ENCODE measurements around the gene SMAD7.

Gene SMAD7

GRCh38 chr18:48975817-48976649 is 25.3 kb upstream of the SMAD7 start:
- Histone ChIP-seq H3K4me3 (peak overlapping the region; percentile 48), H3K4me1 (peaks cover 12% of the 10 kb centered on the region), H3K27me3 (ENCODE audit: low read depth) (no peaks in the 10 kb centered on the region), H3K36me3 (replicated peaks) (no peaks in the 10 kb centered on the region), H3K9me3 (no peaks in the 10 kb centered on the region)
- DNase-seq (ENCODE audit: low spot score in 2 of 2), result peak; percentile 50 to 65
- in situ Hi-C loops (cut with MboI; ENCODE audit: low sequenced_read_pairs), result no loop called here

- H3K4me3 ChIP-seq, result peak overlapping the region; percentile 48
- DNase-seq (ENCODE audit: low spot score in 2 of 2), result peak in 1 of 2 experiments; percentile 29
- no peaks in the 10 kb centered on the region for H3K27me3 ChIP-seq (ENCODE audit: low read depth)
- no peaks in the 10 kb centered on the region for H3K36me3 ChIP-seq (replicated peaks)
- H3K4me1 ChIP-seq, result peaks cover 12% of the 10 kb centered on the region
- no peaks in the 10 kb centered on the region for H3K9me3 ChIP-seq
- in situ Hi-C loops (cut with MboI; ENCODE audit: low sequenced_read_pairs), result no loop called here
These were observed 24.5 kb upstream of the SMAD7 start for GRCh38 chr18:48975120-48975816.

GRCh38 chr18:48974304-48975119 is 23.7 kb upstream of the SMAD7 start:
- in situ Hi-C loops (cut with MboI; ENCODE audit: low sequenced_read_pairs), result no loop called here
- peaks cover 12% of the 10 kb centered on the region for H3K4me1 ChIP-seq
- peak in 1 of 2 experiments; percentile 44 for DNase-seq (ENCODE audit: low spot score in 2 of 2)
- H3K27me3 ChIP-seq (ENCODE audit: low read depth), result no peaks in the 10 kb centered on the region
- H3K9me3 ChIP-seq, result no peaks in the 10 kb centered on the region
- no peaks in the 10 kb centered on the region for H3K36me3 ChIP-seq (replicated peaks)
- no peak overlapping the region; the same call in none of the 2 replicates for H3K4me3 ChIP-seq

- Histone ChIP-seq H3K9me3 (no peaks in the 10 kb centered on the region), H3K36me3 (replicated peaks) (no peaks in the 10 kb centered on the region), H3K4me3 (no peak overlapping the region), H3K4me1 (peaks cover 15% of the 10 kb centered on the region), H3K27me3 (ENCODE audit: low read depth) (no peaks in the 10 kb centered on the region)
- in situ Hi-C loops (cut with MboI; ENCODE audit: low sequenced_read_pairs), result no loop called here
- no peak for DNase-seq (ENCODE audit: low spot score in 2 of 2)
These were observed 23.0 kb upstream of the SMAD7 start for GRCh38 chr18:48973731-48974130.

GRCh38 chr18:48968412-48969215 is 17.8 kb upstream of the SMAD7 start:
- peak in 1 of 2 experiments; percentile 29 for DNase-seq (ENCODE audit: low spot score in 2 of 2)
- no peaks in the 10 kb centered on the region for H3K36me3 ChIP-seq (replicated peaks)
- H3K27me3 ChIP-seq (ENCODE audit: low read depth), result no peaks in the 10 kb centered on the region
- H3K9me3 ChIP-seq, result no peaks in the 10 kb centered on the region
- H3K4me1 ChIP-seq, result peaks cover 7% of the 10 kb centered on the region
- H3K4me3 ChIP-seq, result no peak overlapping the region
- in situ Hi-C loops (cut with MboI; ENCODE audit: low sequenced_read_pairs), result no loop called here

- in situ Hi-C loops (cut with MboI; ENCODE audit: low sequenced_read_pairs), result no loop called here
- H3K9me3 ChIP-seq, result no peaks in the 10 kb centered on the region
- DNase-seq (ENCODE audit: low spot score in 2 of 2), result no peak
- no peaks in the 10 kb centered on the region for H3K27me3 ChIP-seq (ENCODE audit: low read depth)
- no peak overlapping the region for H3K4me3 ChIP-seq
- H3K36me3 ChIP-seq (replicated peaks), result no peaks in the 10 kb centered on the region
- peaks cover 7% of the 10 kb centered on the region for H3K4me1 ChIP-seq
These were observed 16.8 kb upstream of the SMAD7 start for GRCh38 chr18:48967545-48967944.

GRCh38 chr18:48966523-48966922 is 15.8 kb upstream of the SMAD7 start:
- DNase-seq (ENCODE audit: low spot score in 2 of 2), result no peak
- Histone ChIP-seq H3K4me1 (peaks cover 7% of the 10 kb centered on the region), H3K36me3 (replicated peaks) (no peaks in the 10 kb centered on the region), H3K4me3 (no peak overlapping the region), H3K9me3 (no peaks in the 10 kb centered on the region), H3K27me3 (ENCODE audit: low read depth) (no peaks in the 10 kb centered on the region)
- in situ Hi-C loops (cut with MboI; ENCODE audit: low sequenced_read_pairs), result no loop called here

- DNase-seq (ENCODE audit: low spot score in 2 of 2), result no peak
- H3K27me3 ChIP-seq (ENCODE audit: low read depth), result no peaks in the 10 kb centered on the region
- no peaks in the 10 kb centered on the region for H3K36me3 ChIP-seq (replicated peaks)
- no peak overlapping the region for H3K4me3 ChIP-seq
- no peaks in the 10 kb centered on the region for H3K9me3 ChIP-seq
- in situ Hi-C loops (cut with MboI; ENCODE audit: low sequenced_read_pairs), result no loop called here
- peaks cover 26% of the 10 kb centered on the region for H3K4me1 ChIP-seq
These were observed 13.1 kb upstream of the SMAD7 start for GRCh38 chr18:48963586-48964470.

- H3K36me3 ChIP-seq (replicated peaks), result no peaks in the 10 kb centered on the region
- no peak overlapping the region for H3K4me3 ChIP-seq
- DNase-seq (ENCODE audit: low spot score in 2 of 2), result no peak
- H3K27me3 ChIP-seq (ENCODE audit: low read depth), result no peaks in the 10 kb centered on the region
- H3K4me1 ChIP-seq, result peaks cover 22% of the 10 kb centered on the region
- in situ Hi-C loops (cut with MboI; ENCODE audit: low sequenced_read_pairs), result no loop called here
- no peaks in the 10 kb centered on the region for H3K9me3 ChIP-seq
These were observed 12.3 kb upstream of the SMAD7 start for GRCh38 chr18:48962994-48963561.

GRCh38 chr18:48962252-48962993 is 11.7 kb upstream of the SMAD7 start:
- Histone ChIP-seq H3K4me3 (no peak overlapping the region), H3K9me3 (no peaks in the 10 kb centered on the region), H3K27me3 (ENCODE audit: low read depth) (no peaks in the 10 kb centered on the region), H3K36me3 (replicated peaks) (no peaks in the 10 kb centered on the region), H3K4me1 (peaks cover 22% of the 10 kb centered on the region)
- DNase-seq (ENCODE audit: low spot score in 2 of 2), result no peak
- in situ Hi-C loops (cut with MboI; ENCODE audit: low sequenced_read_pairs), result no loop called here

- in situ Hi-C loops (cut with MboI; ENCODE audit: low sequenced_read_pairs), result no loop called here
These were observed 10.8 kb upstream of the SMAD7 start for GRCh38 chr18:48961547-48961946.

More at GRCh38 chr18:48961547-48961946, 10.8 kb upstream of the SMAD7 start:
- no peaks in the 10 kb centered on the region for H3K9me3 ChIP-seq
- no peak overlapping the region for H3K4me3 ChIP-seq
- no peaks in the 10 kb centered on the region for H3K27me3 ChIP-seq (ENCODE audit: low read depth)
- no peaks in the 10 kb centered on the region for H3K36me3 ChIP-seq (replicated peaks)
- no peak for DNase-seq (ENCODE audit: low spot score in 2 of 2)
- H3K4me1 ChIP-seq, result peaks cover 22% of the 10 kb centered on the region

All from HAP-1 (cell line).